Measurements from ENCODE around the gene CA12.
A peak's percentile ranks its signal among the peaks of the same experiment; 100 is the strongest.
"Not testable (repeated sequence)": the region's sequence is repeated elsewhere in the genome, so short reads cannot be mapped to it uniquely, and the experiment has no call there.

Gene CA12

DNA sequence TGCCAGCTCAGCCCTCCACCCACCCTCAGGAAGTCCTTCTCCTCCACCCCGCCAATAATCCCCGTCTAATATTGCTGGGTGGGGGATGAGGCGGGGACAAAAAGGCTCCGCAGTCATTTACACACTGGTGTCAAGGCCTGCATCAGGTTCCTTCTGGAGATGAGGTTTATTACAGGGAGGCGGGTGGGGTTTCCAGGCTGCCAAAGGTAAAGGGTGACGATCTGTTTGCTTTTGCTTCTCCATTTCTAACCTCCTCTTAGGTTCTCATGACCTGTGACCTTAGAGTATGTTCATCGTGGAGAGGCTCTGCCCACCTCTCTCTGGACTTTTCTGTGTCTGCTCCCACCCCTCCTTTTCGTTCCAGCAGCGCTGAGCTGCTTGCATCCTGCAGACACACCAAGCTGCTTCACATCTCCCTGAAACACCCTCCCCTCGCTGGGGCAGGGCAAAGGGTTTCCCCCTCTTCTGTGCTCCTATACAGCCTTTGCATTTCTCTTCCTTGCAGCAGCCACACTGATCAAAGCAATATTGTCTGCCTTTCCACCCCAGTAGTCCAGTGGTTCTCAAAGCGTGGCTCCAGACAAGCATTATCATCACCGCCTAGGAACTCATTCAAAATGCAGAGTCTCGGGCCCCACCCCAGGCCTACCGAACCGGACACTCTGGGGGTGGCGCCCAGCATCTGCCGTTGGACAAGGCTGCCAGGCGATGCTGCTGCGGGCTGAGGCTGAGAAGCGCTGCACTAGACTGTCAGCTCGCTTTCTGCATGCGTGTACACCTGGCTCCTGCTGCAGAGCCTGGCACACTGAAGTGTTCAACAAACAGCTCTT is 26.6 kb downstream of the CA12 start:
- no peak for DNase-seq

DNA sequence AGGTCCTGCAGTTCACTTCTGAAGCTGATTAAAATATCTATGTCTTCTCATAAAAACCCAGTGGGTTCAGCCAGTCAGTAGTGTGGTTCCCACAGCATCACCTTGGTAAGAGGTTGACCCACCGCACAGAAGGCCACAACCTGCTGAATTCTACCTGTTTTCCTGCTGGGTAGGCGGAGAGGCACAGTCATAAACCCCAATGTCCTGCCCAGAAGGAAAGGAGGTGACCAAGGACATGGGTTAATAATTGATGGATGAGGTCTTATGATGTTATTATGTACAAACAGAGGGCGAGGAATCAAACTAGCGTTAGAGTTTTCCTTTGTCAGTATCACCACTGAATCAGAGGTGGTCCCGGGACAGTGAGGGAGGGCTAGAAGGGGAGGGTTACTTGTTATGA is 27.8 kb downstream of the CA12 start:
- no peak for DNase-seq

DNA sequence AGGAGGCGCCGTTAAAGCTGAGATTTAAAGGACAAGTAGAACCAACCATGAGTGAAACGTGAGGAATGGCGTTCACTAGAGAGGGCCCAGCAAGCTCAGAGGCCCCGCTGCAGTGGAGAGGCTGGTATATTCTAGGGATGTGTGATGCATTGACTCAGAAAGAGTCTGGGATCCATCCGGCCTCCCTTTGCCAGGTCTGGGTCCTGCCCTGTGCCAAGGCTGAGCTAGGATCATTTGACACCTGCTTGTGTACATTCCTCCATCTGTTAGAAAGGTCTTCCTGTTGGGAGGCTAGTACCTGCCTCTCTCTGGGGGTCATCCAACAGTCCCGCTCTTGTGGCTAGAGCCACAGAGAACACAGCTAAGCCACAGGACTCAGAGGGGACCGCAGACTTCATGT is 28.4 kb downstream of the CA12 start:
- no peak for DNase-seq

DNA sequence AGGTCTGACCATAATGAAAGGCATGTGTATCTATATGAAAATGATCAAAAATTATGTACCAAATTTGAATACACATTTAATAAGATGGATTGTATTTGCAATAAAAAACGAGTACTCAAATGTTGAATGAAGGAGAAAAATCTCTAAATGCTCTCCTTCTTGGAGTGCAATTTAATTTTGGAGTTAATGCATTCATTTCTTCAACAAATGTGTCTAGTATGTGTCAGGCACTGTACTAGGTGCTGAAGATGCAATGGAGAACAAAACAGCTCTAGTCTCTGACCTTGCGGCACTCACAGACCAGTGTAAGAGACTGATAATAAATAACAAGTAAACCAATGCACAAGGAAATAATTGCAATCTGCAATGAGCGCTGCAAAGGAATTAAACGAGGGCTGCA is 28.8 kb downstream of the CA12 start:
- no peak for DNase-seq

DNA sequence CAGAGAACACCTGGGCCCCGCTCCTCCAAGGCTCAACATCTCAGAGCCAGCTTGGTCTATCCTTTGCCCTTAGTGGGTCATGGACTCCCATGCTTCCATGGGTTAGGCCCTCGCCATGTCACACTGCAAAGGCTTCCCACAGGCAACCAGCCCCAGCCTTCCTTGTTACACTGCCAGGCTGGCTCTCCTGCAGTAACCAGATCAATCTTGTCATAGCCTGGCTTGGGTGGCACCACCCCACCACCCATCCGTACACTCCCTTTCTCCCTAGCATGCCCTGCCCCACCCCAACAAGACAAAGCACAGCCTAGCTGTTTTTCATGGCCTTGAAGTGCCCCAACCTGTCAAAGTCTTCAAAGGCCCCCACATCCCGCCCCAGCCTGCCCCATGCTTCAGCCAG is 30.5 kb downstream of the CA12 start:
- no peak for DNase-seq

DNA sequence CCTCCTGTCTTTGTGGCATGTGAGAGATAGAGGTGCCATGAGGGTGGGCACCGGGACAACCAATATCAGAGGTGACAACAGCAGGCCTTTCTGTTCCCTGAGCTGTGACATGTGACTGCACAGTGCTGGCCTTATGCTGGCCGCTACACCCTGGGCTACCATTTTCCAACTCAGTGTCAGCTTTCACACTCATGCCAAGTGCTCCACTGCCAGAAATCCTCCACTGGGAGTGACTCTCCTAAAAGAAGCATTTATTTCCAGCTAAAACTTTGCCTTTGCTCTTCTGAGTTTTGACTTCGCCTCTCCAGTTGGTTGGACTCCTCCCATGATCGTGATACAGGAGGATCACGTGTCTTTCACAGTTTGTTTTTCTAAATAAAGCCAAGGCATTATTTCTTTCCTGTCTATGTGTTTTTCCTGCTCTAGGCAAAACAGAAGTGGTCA is 31.4 kb downstream of the CA12 start:
- no peak for DNase-seq

DNA sequence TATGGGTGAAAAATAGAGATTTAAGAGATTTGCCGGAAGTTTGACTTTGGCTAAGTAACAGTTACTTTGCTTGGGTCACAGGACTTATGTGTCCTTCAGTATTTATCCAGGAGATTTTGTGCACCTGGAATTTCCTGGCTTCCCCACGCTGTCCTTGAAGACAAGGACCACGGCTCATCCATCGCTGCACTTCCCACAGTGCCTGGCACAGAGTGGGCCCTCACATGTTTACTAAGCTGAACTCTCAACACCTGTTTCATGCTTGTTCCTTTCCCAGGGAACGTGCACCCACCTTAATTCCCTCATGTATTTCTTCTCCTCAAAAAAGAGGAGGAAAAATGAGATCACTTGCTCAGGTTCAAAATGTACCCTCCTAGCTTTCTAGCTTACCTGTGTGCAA is 32.0 kb downstream of the CA12 start:
- DNase-seq, result no peak

DNA sequence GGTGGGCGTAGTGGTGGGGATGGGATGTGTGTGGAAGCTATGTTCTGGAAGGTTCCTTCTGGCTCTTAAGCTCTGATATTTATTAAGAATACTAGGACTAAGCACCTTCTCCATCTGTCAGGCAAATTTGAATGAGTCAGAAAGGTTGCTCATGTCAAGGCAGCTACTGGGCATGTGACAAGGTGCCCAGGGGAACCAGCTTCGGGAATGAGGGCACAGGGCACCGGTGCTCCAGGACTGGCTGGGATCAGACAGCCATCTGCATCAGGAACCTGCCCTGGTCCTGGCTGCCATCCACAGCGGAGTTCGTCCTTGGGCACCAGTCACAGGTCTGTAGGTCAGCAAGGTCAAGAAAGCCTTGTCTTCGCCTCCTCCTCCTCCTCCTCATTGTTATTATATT is 32.5 kb downstream of the CA12 start:
- no peak for DNase-seq

DNA sequence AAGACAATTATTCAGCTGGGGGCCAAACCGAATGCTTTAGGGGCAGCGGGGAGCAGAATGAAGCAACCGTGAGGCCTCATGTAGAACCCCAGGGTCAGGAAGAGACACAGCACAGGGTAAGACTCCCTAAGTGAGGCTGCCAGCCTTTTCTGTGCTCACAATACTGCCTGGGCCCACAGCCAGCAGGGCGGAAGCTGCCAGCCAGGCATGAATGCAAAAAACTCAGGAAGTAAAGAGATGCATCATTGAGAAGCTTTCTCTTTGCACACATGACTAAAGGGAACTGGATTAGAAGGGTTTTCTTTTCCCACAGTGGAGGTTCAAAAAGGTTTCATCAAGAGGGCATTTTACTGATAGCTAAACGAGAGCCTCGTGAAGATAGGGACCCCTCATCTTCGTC is 33.3 kb downstream of the CA12 start:
- peak; percentile 60 for DNase-seq

DNA sequence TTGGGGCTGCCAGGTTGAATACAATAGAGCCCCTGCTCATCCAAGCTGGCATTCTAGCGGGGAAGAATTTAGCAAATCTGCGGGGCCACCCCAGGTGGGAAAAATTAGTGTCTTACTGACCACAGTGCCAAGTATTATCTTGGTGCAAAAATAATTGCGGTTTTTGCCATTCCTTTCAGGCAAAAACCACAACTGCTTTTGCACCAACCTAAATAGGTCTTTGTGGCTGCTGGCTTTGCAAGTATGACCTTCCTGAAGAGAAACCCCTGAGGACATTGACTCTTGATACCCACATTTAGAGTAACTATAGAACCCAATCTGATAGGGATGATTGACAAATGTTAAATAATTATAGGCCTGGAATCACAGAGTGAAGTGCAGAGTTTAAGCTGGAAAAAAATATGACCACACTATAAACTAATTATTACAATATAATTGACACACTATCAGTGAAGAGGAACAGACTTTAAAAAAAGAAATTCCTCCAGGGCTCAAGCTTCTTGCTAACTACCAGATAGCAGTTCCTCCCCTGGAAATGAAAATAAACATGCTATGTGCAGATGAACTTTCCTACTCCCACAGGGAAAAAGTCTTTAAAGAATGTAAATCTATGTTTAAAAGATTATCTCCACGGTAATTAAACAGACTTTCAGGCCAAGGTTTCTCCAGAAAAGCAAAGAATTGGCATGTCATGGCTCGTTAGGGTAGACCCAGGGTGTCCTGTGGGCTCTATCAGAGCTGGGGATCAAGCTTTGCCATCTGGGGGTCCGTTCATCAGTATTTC is 34.4 kb downstream of the CA12 start:
- DNase-seq, result no peak

DNA sequence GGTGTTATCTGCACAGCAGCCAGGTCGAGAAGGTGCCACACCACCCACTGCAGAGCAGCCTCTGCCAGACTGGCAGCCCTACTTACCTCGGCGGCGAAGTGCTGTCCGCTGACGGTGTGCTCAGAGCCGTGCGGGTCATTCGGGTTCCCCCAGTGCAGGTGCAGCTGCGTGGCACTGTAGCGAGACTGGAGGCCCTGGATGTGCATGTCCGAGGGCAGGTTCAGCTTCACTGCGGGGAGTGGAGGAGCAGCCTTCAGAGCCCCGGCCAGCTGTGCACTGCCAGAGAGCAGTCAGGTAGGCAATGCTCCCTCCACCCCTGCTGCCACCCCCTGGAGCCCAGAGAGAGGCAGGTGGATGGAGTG is 36.3 kb downstream of the CA12 start:
- DNase-seq, result no peak

DNA sequence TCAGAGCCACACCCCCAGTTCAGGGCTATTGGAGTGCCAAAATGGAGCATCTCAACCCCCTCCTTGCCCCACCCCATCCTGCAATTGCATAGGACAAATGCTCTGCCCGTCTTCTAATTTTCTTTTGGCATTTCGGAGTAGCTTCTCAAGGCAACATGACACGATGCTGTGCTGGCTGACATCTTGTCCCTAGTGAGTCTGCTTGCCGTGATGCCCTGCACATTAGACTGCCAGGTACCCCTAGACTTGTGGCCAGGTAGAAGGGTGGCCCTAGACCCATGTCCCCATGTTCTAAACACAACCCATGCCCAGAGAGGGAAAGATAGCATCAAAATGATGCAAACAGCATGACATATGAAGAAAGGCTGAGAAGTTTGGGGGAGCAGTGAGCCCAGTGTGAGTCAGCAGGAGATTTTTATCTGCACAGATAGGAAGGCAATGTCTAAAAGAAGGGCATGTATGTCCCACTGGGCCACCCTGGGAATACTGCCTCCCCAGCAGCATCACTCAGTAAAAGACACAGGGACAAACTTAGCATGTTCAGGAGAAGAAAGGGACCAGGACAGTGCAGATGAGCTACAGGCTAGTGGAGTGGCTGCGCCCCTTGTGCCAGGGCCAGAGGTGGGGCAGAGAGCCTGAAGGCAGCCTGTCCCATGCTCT is 36.8 kb downstream of the CA12 start:
- DNase-seq, result no peak

DNA sequence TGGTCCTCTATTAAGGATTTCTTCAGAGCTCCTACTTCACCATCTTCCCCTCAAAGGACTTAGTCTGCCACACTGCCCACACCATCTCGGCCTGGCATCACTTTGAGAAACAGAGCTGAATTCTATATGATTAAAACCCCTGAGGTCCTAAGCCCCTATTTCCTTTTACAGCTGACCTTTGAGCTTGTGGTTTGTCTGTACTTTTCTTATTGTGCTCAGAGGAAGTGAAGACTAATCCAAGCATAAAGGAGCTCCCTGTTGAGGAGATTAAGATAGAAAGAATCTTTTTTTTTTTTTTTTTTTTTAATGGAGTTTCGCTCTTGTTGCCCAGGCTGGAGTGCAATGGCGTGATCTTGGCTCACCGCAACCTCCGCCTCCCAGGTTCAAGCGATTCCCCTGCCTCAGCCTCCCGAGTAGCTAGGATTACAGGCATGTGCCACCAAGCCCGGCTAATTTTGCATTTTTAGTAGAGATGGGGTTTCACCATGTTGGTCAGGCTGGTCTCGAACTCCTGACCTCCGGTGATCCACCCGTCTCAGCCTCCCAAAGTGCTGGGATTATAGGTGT is 38.6 kb downstream of the CA12 start:
- not testable (repeated sequence) for DNase-seq

DNA sequence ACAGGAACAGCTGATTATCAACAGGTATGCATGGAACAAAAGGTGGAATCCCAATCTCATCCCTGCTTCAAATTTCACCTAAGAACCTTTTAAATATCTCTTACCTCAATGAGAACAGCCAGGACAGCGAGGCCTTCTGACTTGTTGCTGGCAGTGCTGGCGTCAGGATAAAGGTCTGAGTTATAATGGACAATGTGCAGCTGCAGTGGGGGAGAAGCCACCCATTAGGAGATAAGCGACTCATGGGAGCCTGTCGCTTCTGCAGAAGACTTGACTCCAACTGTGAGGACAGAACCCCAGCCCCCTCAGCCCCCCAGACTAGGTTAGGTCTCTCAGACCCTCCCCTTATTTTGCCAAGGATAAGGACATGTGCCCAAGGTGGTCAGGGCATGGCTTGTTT is 39.7 kb downstream of the CA12 start:
- no peak for DNase-seq

DNA sequence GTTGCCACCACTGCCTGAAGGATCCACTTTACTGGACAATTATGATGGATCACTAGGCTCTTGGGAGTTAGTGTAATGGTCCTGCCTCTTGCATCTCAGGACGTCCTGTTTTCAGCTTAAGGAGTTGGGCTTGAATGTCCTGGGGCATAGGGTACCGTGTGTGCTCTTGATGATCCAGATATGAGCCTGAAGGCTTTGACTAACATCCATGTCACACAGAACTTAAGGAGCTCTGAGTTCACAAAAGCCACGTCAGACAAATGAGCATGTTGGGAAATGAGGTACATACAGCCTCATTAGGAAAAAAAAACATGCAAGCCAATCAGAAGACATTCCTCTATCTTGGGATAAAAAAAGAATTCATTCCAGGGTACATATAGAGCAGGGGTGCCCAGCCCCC is 40.8 kb downstream of the CA12 start:
- no peak for DNase-seq

DNA sequence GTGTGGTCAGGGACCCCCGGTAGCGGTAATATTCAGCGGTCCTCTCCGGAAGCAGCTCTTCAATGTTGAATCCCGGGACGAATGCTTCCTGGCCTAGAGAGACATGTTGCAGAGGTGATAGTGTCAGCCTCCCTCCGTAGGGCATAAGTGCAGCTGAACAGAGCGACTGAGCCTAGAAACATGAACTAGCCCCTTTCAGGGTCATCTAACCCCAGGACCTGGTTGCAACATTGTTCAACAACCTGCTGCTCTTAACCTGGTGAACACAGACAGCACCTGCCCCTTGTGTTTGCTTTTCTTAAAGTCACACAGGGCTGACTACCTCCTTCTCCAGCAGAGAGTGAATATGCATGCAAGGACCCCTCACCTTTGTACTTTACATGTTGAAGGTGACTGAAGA is 41.3 kb downstream of the CA12 start:
- DNase-seq, result no peak

DNA sequence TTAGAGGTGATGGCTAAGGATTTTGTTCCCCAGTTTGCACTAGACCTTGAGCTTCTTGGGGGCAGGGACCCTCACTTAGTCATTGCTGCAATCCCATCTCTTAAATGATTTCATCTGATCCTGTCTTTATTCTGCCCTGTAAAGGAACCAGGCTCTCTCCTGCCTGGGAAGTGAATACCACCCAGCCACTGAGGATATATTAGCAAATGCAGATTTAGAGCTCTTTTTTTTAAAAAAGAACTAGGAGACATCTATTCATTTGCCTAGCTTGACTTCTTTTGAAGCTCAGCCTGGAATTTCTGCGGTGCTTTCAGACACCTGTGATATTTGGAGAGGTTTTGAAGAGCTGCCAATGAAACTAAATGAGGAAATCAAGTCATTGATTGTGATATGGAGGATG is 41.8 kb downstream of the CA12 start:
- no peak for DNase-seq

DNA sequence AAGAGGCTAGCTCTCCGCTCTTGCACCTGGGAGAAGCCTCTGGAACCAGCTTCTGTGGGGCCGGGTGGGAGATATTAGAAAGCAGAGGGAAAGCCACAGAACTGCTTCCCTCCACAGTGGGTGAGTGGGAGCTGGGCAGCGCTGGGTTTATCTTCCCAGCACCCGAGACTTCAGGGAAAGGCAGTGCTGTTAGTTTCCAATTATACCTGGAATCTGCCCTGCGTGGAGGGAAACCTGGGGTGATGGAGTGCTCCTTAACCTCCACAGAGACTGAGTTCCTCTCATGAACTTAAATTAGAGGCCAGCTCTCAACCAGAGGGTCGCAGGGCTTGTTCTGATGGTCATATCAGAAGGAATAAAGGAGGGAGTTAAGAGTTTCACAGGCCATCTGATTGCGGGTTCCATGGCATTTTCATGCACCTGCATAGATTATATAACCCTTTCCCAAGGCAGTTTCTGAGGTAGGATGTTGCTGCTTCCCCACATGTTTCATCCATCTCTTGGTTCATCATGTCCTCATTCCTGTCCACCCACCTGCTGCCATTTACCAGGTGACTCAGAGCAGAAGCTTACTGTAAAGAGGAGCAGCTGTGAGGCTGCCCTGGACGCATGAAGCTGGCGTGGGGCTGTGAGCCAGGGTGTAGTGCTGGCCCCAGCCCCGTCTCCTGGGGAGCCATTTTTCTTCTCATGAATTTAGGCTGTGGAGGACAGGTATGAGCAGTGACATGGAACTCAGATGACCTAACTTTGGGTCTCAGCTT is 42.5 kb downstream of the CA12 start:
- DNase-seq, result no peak

DNA sequence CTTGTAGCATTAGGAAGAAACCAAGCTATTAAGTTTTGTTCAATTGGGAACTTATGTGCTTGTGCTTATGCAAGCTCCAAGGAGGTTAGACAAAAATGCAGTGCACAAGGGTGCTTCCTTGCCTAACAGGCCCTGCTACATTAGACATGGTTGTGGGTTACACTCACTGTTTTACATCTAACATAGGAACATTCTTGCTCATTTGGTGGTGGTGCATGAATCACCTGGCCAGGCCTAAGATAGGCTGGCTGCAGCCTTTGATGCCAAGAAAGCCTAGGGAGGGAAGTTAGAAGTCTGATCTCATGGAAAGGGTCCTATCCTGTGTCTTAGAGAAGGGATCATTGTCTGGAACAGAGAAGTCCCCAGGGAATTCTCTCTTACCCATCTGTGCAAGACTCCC is 43.5 kb downstream of the CA12 start:
- DNase-seq, result no peak

DNA sequence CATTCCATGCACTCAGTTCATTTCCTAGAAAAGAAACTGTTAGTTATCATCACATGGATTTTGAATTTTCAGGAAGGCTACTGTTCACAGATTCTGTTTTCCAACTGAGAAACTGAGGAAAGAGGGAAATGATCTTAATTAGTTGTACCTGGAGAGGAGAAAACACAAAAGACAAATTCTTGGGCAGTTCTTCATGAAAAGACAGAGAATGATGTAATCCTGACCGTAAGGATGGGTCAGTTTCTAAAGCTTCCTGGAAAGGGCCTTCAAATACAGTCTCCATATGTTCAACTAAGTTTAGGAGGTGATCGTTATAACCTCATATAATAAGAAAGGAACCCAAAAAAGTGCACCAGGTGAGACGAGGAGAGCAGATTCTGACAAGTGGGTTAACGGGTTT is 44.6 kb downstream of the CA12 start:
- no peak for DNase-seq

DNA sequence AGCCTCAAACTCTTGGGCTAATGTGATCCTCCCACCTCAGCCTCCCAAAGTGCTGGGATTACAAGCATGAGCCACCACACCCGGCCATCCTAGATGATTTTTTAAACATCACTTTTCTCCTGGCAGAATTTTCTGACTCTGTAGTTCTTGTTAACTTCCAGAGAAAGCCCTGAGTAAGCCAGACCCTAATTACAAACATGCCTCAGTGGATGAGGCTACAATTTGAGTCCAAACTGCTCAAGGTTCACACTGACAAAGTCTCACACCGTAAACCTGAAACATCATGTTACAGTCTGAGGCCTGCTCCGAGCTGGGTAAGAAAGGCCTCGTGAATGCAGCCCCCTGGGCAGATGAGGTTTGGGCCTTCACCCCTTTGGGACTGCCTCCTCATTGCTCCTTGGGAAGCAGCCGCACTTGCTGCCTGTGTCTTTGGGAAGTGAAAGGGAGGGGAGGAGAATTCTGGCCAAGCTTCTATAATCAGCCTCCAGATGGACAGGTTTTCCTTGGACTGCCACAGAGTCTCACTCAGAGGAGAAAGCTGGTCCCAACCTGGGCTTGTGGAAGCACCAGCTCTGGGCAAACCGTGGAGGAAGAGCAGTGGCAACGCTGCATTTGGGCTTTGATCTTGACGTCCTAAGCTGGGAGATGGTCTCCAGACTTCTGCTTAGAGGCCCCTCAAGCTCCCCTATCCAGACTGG is 46.0 kb downstream of the CA12 start:
- no peak for DNase-seq

DNA sequence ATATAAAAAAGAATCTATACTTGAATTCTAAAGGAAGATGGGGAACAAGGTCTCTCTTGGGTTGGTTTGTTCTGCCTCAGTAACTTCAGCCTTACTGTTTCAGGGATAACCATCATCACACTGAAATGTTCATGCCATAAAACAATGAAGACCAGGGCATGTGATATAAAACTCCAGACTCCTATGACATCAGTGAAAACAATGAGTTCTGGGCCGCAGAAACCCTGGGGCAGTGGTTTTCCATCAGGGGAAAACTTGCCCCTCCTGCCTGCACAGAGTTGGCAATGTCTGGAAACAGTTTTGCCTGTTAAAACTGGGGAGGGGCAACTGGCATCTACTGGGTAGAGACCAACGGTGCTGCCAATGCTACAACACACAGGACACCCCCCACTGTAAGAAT is 46.8 kb downstream of the CA12 start:
- DNase-seq, result no peak
